IMR-90 (cell line): ENCODE results near the gene TGFB1. TPM values are rescaled to one million over a fixed set of nuclear protein-coding genes. Genes with fewer than 3 reads are reported as not detected.

Experiments used
- ATAC-seq: fragments of 200-7000 bp; cut with Tn5 transposase; 2 replicates; pipeline ENCODE4 v1.9.1; 2020; ENCODE audit warnings: low read depth, mild to moderate bottlenecking, moderate library complexity
- BruUV-seq: library from RNA; stranded (reverse); fragments of 400-500 nt; replicated peaks from 2 replicates; lab custom pipeline; 2021; lab: Mats Ljungman, UMichigan
- CTCF ChIA-PET: fragments of 300-600 bp; formaldehyde crosslinking; extraction: SDS; loops from one replicate; lab custom pipeline; 2021; ENCODE audit warnings: antibody characterized with exemption; lab: Yijun Ruan, JAX
- POLR2A ChIA-PET: fragments of 300-600 bp; sonication (Branson Sonifier 250); formaldehyde crosslinking; loops from one replicate; lab custom pipeline; 2022; ENCODE audit warnings: antibody characterized with exemption; ENCODE audit not compliant: unreplicated experiment; lab: Charles Lee
- DNase-seq: peaks from one replicate; pipeline ENCODE4 v3.0.0; 2013
- H2AFZ ChIP-seq: replicated peaks from 2 replicates; pipeline ENCODE3; 2013; ENCODE audit warnings: low read length, mild to moderate bottlenecking; ENCODE audit not compliant: poor library complexity
- H2AK5ac ChIP-seq: 2 replicates; pipeline ENCODE4 v1.6.1; 2013; ENCODE audit warnings: low read depth, low read length, inconsistent platforms
- H2AK9ac ChIP-seq: replicated peaks from 2 replicates; pipeline ENCODE3; 2013; ENCODE audit warnings: mild to moderate bottlenecking, low read depth, low read length, moderate library complexity; ENCODE audit not compliant: poor library complexity
- H2BK120ac ChIP-seq: 2 replicates; pipeline ENCODE4 v1.6.1; 2013; ENCODE audit warnings: low read depth, low read length, inconsistent platforms
- H2BK15ac ChIP-seq: 3 replicates; pipeline ENCODE4 v1.6.1; 2013; ENCODE audit warnings: low read depth, low read length, inconsistent platforms
- H2BK20ac ChIP-seq: 2 replicates; pipeline ENCODE4 v1.6.1; 2013; ENCODE audit warnings: low read depth, mild to moderate bottlenecking, inconsistent platforms, low read length, moderate library complexity
- H2BK5ac ChIP-seq: 2 replicates; pipeline ENCODE4 v1.6.1; 2013; ENCODE audit warnings: mild to moderate bottlenecking, low read depth, low read length, inconsistent platforms; ENCODE audit not compliant: poor library complexity, severe bottlenecking
- H3K14ac ChIP-seq: replicated peaks from 2 replicates; pipeline ENCODE4 v1.6.1; 2013; ENCODE audit warnings: low read depth, low read length, inconsistent platforms
- H3K18ac ChIP-seq: 2 replicates; pipeline ENCODE4 v1.6.1; 2013; ENCODE audit warnings: low read depth, low read length, control low read depth
- H3K23ac ChIP-seq: 2 replicates; pipeline ENCODE4 v1.6.1; 2013; ENCODE audit warnings: low read depth, low read length, inconsistent platforms
- H3K27ac ChIP-seq: 2 replicates; pipeline ENCODE4 v1.5.1; 2013; ENCODE audit warnings: mild to moderate bottlenecking, control low read depth, low read length; ENCODE audit not compliant: insufficient read depth
- H3K27me3 ChIP-seq: 2 replicates; pipeline ENCODE4 v1.6.1; 2013; ENCODE audit warnings: low read length; ENCODE audit not compliant: control insufficient read depth, insufficient read depth
- H3K36me3 ChIP-seq: 2 replicates; pipeline ENCODE4 v1.6.1; 2013; ENCODE audit warnings: low read length, mixed read lengths; ENCODE audit not compliant: control insufficient read depth, insufficient read depth
- H3K4ac ChIP-seq: 2 replicates; pipeline ENCODE4 v1.6.1; 2013; ENCODE audit warnings: low read depth, low read length, inconsistent platforms
- H3K4me1 ChIP-seq: 2 replicates; pipeline ENCODE4 v1.6.1; 2013; ENCODE audit warnings: low read length, mixed read lengths; ENCODE audit not compliant: control insufficient read depth, insufficient read depth
- H3K4me2 ChIP-seq: 2 replicates; pipeline ENCODE4 v1.6.1; 2013; ENCODE audit warnings: low read depth, mild to moderate bottlenecking, control low read depth, low read length, moderate library complexity
- H3K4me3 ChIP-seq: 2 replicates; pipeline ENCODE4 v1.5.1; 2013; ENCODE audit warnings: low read depth, mild to moderate bottlenecking, control low read depth, low read length, moderate library complexity; ENCODE audit not compliant: insufficient read depth
- H3K56ac ChIP-seq: 2 replicates; pipeline ENCODE4 v1.6.1; 2013; ENCODE audit warnings: low read length, inconsistent platforms; ENCODE audit not compliant: insufficient read depth; ENCODE audit errors: extremely low read depth
- H3K79me1 ChIP-seq, 2 experiments: 2 replicates each; pipeline ENCODE4 v1.6.1; 2013; ENCODE audit warnings: low read length in 2 of 2, inconsistent platforms in 1 of 2, low read depth in 1 of 2
- H3K9ac ChIP-seq: 2 replicates; pipeline ENCODE4 v1.6.1; 2013; ENCODE audit warnings: low read depth, low read length, control low read depth
- H3K9me1 ChIP-seq: 2 replicates; pipeline ENCODE4 v1.6.1; 2013; ENCODE audit warnings: low read length, inconsistent platforms; ENCODE audit not compliant: insufficient read depth
- H3K9me3 ChIP-seq: 2 replicates; pipeline ENCODE4 v1.6.1; 2013; ENCODE audit warnings: low read length; ENCODE audit not compliant: control insufficient read depth, insufficient read depth
- H4K20me1 ChIP-seq: 2 replicates; pipeline ENCODE4 v1.6.1; 2013; ENCODE audit warnings: low read length, inconsistent platforms; ENCODE audit not compliant: insufficient read depth
- H4K5ac ChIP-seq: 2 replicates; pipeline ENCODE4 v1.6.1; 2013; ENCODE audit warnings: mild to moderate bottlenecking, low read depth, low read length, control low read depth
- H4K8ac ChIP-seq, 2 experiments: 2 replicates each; pipeline ENCODE4 v1.6.1; 2013; ENCODE audit warnings: low read depth in 2 of 2, low read length in 2 of 2, control low read depth in 1 of 2, inconsistent platforms in 1 of 2
- H4K91ac ChIP-seq: 2 replicates; pipeline ENCODE4 v1.6.1; 2013; ENCODE audit warnings: low read depth, low read length, inconsistent platforms; ENCODE audit not compliant: insufficient read depth
- BHLHE40 ChIP-seq: fragments of 150-350 bp; IDR thresholded peaks from 2 replicates; pipeline ENCODE4 v1.6.1; 2016; ENCODE audit warnings: mild to moderate bottlenecking, low read depth, low read length
- CEBPB ChIP-seq: IDR thresholded peaks from 2 replicates; pipeline ENCODE4 v1.6.1; 2012; ENCODE audit warnings: low read depth, low read length, improper control_type of control experiment
- CHD1 ChIP-seq: IDR thresholded peaks from 2 replicates; pipeline ENCODE4 v1.6.1; 2012; ENCODE audit warnings: low read depth, low read length, improper control_type of control experiment
- FOS ChIP-seq: fragments of 150-350 bp; IDR thresholded peaks from 2 replicates; pipeline ENCODE4 v1.6.1; 2016; ENCODE audit warnings: low read depth, low read length
- MAFK ChIP-seq: IDR thresholded peaks from 2 replicates; pipeline ENCODE4 v1.6.1; 2012; ENCODE audit warnings: low read depth, low read length, improper control_type of control experiment
- MAZ ChIP-seq: IDR thresholded peaks from 2 replicates; pipeline ENCODE4 v1.6.1; 2012; ENCODE audit warnings: low read depth, mild to moderate bottlenecking, low read length, improper control_type of control experiment, moderate library complexity, borderline replicate concordance
- MXI1 ChIP-seq: IDR thresholded peaks from 2 replicates; pipeline ENCODE4 v1.6.1; 2012; ENCODE audit warnings: low read depth, mild to moderate bottlenecking, low read length, moderate library complexity, borderline replicate concordance
- NFE2L2 ChIP-seq: fragments of 150-350 bp; IDR thresholded peaks from 2 replicates; pipeline ENCODE4 v1.6.1; 2016; ENCODE audit warnings: low read depth, mild to moderate bottlenecking, low read length
- POLR2A ChIP-seq: IDR thresholded peaks from 2 replicates; pipeline ENCODE4 v1.6.1; 2012; ENCODE audit warnings: mild to moderate bottlenecking, low read depth, low read length
- RAD21 ChIP-seq: IDR thresholded peaks from 2 replicates; pipeline ENCODE4 v1.6.1; 2012; ENCODE audit warnings: low read length, improper control_type of control experiment
- RCOR1 ChIP-seq: IDR thresholded peaks from 2 replicates; pipeline ENCODE4 v1.6.1; 2012; ENCODE audit warnings: mild to moderate bottlenecking, low read length, improper control_type of control experiment; ENCODE audit not compliant: insufficient replicate concordance
- RFX5 ChIP-seq: IDR thresholded peaks from 2 replicates; pipeline ENCODE4 v1.8.0; 2012; ENCODE audit warnings: low read depth, mild to moderate bottlenecking, low read length, moderate library complexity
- SMC3 ChIP-seq: fragments of 150-350 bp; IDR thresholded peaks from 2 replicates; pipeline ENCODE4 v1.6.1; 2016; ENCODE audit warnings: low read depth, mild to moderate bottlenecking, antibody characterized with exemption, low read length, moderate library complexity
- WGBS, 2 experiments: methylation state at CpG; one replicate each; pipeline versions ENCODE4 v1.1.5 to v1.1.7; 2013; ENCODE audit warnings: missing lambda C conversion rate in 2 of 2; ENCODE audit not compliant: insufficient read length in 1 of 2; ENCODE audit errors: extremely low coverage in 2 of 2; 5-methylcytosine and 5-hydroxymethylcytosine counted together
- dilution Hi-C: fragments of 300-500 bp; cut with HindIII; formaldehyde crosslinking; loops from one replicate; pipeline ENCODE4 v1.14.3; 2018; ENCODE audit warnings: low sequenced_read_pairs; ENCODE audit not compliant: unreplicated experiment
- in situ Hi-C: fragments of 300-500 bp; cut with MboI; formaldehyde crosslinking; loops from 3 replicates; pipeline ENCODE4 v1.14.3; 2019; ENCODE audit warnings: low sequenced_read_pairs, inconsistent platforms, mixed read lengths
- intact Hi-C: fragments of 100-400 bp; cut with micrococcal nuclease; formaldehyde crosslinking; loops from 2 replicates; pipeline ENCODE4 v1.10.0; 2022
- polyA plus RNA-seq, 3 experiments: library from polyadenylated mRNA; depleted of rRNA; stranded (reverse); fragments of >200 nt; gene quantifications; 2 replicates each; pipeline ENCODE4 v1.2.3, GENCODE V29; 2012; ENCODE audit warnings: low replicate concordance in 1 of 3
- total RNA-seq: library from RNA; depleted of rRNA; stranded (reverse); fragments of >200 nt; gene quantifications from 2 replicates; pipeline ENCODE4 v1.2.3, GENCODE V29; 2012
- TF ChIP-seq, protein P1 (sequence below): conservative IDR thresholded peaks from 2 replicates; pipeline ENCODE4 v1.5.1; 2012; ENCODE audit warnings: mild to moderate bottlenecking, low read depth, low read length, improper control_type of control experiment
- TF ChIP-seq, protein P2 (sequence below): fragments of 150-350 bp; IDR thresholded peaks from 2 replicates; pipeline ENCODE4 v1.6.1; 2016; ENCODE audit warnings: low read depth, mild to moderate bottlenecking, low read length, moderate library complexity, borderline replicate concordance
- TF ChIP-seq, protein P3 (sequence below): fragments of 150-350 bp; IDR thresholded peaks from 2 replicates; pipeline ENCODE4 v1.6.1; 2017; ENCODE audit warnings: mild to moderate bottlenecking, antibody characterized with exemption, low read length, low read depth

TGFB1 gene
- total and polyA plus RNA-seq, 2 of the 4 experiments (the other 2 are of a cell fraction): 3.2 to 26.7 TPM

DNA sequence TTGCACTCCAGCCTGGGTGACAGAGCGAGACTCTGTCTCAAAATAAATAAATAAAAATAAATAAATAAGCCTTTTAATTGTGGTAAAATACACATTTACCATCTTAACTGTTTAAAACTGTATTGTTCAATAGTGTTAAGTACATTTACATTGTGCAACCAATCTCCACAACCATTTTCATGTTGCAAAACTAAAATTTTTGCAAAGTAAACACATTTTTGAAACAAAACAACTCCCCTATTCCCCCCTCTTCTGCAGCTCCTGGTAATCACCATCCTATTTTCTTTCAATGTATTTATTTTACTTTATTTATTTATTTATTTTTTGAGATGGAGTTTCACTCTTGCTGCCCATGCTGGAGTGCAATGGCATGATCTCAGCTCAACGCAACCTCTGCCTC lies 16.0 kb upstream of the TGFB1 start:
- Histone ChIP-seq H3K27me3 (no peaks in the 10 kb centered on the region), H4K91ac (no peak overlapping the region), H2BK120ac (no peak overlapping the region), H2BK20ac (no peak overlapping the region), H4K8ac (no peak overlapping the region), H4K20me1 (peaks cover 3% of the 10 kb centered on the region; the same call in 1 of the 2 replicates), H3K4me2 (no peak overlapping the region), H3K9ac (no peak overlapping the region), H2AK9ac (no peak overlapping the region), H3K9me3 (no peaks in the 10 kb centered on the region), H4K5ac (no peak overlapping the region), H3K36me3 (no peaks in the 10 kb centered on the region), H3K79me1 (peaks cover 20 to 43% of the 10 kb centered on the region in 2 experiments), H3K9me1 (peaks cover 6% of the 10 kb centered on the region), H3K56ac (no peak overlapping the region), H2BK15ac (no peak overlapping the region), H3K14ac (no peak overlapping the region), H3K18ac (no peak overlapping the region), H3K4ac (no peak overlapping the region), H3K4me1 (peaks cover 15% of the 10 kb centered on the region), H2AFZ (no peak overlapping the region), H2AK5ac (no peak overlapping the region), H2BK5ac (no peak overlapping the region), H3K27ac (no peak overlapping the region), H3K4me3 (no peak overlapping the region), H3K23ac (no peak overlapping the region)
- ATAC-seq (no peak), DNase-seq (no peak)
- whole genome bisulfite sequencing, 2 experiments: no CpG with 5 or more reads among the region's 2 CpGs
- TF ChIP-seq CHD1: no peak
- TF ChIP-seq NFE2L2: no peak
- no peak for TF ChIP-seq RCOR1
- TF ChIP-seq CEBPB: no peak
- TF ChIP-seq MAZ: no peak
- no peak for TF ChIP-seq RAD21
- TF ChIP-seq FOS: no peak
- no peak for TF ChIP-seq BHLHE40
- no peak for TF ChIP-seq MXI1
- no peak for TF ChIP-seq RFX5
- TF ChIP-seq, protein P1, sequence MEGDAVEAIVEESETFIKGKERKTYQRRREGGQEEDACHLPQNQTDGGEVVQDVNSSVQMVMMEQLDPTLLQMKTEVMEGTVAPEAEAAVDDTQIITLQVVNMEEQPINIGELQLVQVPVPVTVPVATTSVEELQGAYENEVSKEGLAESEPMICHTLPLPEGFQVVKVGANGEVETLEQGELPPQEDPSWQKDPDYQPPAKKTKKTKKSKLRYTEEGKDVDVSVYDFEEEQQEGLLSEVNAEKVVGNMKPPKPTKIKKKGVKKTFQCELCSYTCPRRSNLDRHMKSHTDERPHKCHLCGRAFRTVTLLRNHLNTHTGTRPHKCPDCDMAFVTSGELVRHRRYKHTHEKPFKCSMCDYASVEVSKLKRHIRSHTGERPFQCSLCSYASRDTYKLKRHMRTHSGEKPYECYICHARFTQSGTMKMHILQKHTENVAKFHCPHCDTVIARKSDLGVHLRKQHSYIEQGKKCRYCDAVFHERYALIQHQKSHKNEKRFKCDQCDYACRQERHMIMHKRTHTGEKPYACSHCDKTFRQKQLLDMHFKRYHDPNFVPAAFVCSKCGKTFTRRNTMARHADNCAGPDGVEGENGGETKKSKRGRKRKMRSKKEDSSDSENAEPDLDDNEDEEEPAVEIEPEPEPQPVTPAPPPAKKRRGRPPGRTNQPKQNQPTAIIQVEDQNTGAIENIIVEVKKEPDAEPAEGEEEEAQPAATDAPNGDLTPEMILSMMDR: no peak
- no peak for TF ChIP-seq POLR2A
- TF ChIP-seq, protein P2, sequence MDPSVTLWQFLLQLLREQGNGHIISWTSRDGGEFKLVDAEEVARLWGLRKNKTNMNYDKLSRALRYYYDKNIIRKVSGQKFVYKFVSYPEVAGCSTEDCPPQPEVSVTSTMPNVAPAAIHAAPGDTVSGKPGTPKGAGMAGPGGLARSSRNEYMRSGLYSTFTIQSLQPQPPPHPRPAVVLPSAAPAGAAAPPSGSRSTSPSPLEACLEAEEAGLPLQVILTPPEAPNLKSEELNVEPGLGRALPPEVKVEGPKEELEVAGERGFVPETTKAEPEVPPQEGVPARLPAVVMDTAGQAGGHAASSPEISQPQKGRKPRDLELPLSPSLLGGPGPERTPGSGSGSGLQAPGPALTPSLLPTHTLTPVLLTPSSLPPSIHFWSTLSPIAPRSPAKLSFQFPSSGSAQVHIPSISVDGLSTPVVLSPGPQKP: no peak
- no peak for TF ChIP-seq SMC3
- no peak for TF ChIP-seq MAFK
- TF ChIP-seq, protein P3, sequence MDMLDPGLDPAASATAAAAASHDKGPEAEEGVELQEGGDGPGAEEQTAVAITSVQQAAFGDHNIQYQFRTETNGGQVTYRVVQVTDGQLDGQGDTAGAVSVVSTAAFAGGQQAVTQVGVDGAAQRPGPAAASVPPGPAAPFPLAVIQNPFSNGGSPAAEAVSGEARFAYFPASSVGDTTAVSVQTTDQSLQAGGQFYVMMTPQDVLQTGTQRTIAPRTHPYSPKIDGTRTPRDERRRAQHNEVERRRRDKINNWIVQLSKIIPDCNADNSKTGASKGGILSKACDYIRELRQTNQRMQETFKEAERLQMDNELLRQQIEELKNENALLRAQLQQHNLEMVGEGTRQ: no peak
- intact Hi-C loops: no loop called here
- POLR2A ChIA-PET: no interaction called here
- dilution Hi-C loops: no loop called here
- in situ Hi-C loops: no loop called here
- CTCF ChIA-PET: no interaction called here
- no TSS peak for BruUV-seq
